ENCODE results near the gene PDGFB. TPM values are rescaled to one million over a fixed set of nuclear protein-coding genes. Genes with fewer than 3 reads are reported as not detected.

PDGFB gene
- total RNA-seq, 1 experiment from 2014 or later, result not detected

DNA sequence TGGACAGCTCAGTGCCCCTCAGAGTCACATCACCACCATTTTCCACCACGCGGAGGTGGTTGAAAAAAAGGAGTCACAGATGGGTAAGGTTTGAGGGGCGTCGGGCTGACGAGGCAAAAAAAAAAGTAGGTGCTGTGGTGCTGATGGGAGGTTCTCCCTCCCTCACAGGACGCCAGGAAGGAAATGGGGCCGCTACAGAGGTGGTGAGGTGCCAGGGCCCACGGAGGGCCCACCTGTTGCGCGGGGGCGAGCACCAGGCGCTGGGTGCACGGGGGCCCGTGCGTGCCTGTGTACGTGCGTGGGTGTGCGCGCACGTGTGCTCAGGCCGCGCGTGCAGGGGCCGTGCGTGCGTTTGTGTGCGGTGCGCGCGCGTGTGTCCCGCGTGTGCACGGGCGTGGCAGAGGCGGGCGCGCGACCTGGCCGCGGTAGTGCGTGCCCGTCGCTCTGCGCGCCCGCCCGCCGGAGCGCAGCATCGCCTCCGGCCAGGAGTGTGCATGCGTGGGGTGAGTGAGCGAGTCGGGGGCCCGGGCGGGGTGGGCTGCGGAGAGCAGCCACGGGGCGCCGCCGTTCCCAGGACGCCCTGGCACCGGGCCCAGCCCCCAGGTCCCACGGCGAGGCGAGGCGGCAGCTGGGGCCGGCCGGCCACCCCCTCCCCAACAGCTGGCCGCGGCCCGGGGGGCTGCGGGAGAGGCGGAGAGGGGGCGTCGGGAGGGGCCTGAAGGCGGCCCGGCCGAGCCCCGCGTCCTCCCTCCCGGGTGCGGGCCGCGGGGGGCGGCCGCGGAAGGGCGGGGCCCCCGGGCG is 2.8 kb downstream of the PDGFB start:
- no peak for DNase-seq (ENCODE audit: extremely low read depth, low read depth)

DNA sequence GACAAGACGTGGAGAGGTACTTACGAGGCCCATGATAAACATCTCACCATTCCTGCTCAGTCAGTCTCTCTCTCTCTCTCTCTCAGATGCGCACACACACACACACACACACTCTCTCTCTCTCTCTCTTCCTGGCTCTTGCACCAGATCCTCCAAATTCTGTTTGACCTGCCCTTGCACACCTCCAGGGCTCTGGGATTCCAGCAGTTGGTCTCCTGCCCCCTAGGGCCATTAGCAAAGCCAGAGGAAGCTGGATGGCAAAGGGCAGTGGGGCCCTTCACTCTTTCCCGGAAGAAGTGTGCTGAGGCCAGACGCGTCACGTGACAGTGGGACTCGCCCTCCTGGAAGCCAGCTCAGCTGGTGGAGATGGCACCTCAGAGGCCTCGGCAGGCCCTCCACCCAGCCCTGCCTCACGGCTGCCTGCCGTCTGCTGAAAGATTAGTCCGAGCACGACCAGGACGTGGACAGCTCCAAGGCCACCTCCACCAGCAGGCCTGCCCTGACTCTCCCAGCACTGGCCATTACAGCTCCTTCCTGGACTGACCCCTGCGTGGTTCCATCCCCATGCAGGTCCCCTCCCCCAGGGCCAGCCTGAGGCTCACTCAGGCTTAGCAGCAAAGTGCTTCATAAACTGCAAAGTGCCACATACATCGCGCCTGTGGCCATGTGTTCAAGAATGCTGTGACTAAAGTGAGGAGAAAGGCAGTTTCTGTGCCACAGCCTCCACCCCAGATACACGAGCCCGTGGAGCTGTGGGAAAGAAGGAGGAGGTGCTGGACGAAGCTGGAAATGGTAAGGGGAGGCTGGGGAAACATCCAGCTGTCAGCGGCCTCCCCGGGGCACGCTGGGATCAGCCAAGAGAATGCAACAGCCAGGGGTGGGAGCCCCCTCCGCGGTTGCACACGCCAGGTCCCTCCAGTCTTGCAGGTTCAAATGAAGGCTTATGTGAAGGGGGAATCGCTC is 3.7 kb downstream of the PDGFB start:
- DNase-seq (ENCODE audit: extremely low read depth, low read depth), result no peak

DNA sequence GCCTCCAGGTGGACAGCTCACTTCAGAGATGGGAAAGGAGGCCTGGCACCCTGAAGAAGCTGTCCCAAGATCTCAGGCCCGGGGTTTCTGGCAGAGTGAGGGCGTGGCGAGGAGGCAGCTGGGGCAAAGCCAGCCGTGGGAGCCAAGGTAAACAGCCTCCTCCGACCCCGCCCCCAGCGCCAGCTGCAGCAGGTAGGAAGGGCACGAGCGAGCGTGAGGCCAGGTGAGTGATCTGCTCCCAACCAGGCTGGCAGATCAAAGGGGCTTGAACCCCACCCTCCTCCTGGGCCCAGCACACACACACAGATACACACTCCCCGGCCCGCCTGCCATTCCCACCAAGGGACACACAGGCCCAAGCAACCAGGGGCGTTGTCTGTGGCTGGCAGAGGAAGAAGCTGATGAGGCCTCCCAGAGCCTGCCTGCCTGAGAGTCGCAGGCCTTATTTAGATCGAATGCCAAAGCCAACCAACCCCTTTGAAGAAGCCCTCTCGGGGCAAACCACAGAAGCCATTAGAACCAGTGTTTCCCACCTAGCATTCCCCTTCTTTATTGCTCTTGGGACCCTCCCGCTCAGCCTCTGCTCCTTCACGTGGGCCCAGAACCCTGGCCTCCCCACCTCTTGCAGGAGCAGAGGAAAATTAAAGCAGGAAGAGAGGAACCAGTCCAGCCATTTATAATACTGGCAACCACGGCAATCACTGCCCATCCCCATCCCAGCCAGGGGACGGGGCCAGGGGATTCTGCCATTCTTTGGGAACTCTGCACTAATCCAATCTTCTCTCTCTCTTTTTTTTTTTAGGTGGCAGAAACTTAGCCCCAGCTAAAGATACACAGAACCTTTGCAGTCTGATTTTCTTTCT is 5.0 kb downstream of the PDGFB start:
- no peak for DNase-seq (ENCODE audit: extremely low read depth, low read depth)

DNA sequence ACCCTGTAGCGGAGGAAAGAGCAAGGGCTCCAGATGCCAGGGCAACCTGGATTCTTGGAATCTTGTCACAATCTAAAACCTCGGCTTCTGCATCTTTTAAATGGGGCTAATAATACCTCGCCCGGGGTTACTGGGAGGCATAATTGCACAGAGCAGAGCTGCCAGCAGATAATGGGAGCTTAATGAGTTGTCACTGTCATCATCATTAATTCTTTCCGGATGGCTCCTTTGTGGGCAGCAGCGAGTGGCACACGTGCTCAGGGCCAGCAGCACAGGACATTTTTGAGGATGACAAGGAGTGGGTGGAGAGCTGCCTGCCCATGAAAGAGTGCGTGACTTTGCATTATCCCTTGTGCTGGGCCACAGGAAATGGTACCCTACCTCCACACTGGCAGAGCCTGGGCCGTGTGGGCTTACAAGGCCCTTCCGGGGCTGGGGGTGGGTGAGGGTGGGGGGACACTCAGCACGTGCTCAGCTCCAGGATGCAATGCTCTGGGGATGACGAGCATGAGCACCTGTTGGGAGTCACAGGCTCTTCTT is 5.7 kb downstream of the PDGFB start:
- no peak for DNase-seq (ENCODE audit: extremely low read depth, low read depth)

DNA sequence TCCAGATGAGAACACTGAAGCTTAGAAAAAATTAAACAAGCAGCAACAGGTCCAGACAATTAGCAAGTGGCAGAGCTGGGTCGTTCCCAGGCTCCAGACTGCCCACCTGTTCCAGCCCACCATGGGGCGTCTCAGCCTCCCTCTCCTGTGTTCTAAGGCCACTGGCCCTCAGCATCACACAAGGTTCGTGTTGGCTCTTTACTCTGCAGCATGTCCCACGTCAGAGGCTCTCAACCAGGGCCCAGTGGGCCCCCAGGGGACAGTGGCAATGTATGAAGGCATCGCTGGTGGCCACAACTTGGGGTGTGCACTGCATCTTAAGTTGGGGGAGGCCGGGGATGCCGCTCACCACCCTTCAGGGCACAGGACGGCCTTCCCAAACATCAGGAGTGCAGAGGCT is 6.2 kb downstream of the PDGFB start:
- no peak for DNase-seq (ENCODE audit: extremely low read depth, low read depth)

DNA sequence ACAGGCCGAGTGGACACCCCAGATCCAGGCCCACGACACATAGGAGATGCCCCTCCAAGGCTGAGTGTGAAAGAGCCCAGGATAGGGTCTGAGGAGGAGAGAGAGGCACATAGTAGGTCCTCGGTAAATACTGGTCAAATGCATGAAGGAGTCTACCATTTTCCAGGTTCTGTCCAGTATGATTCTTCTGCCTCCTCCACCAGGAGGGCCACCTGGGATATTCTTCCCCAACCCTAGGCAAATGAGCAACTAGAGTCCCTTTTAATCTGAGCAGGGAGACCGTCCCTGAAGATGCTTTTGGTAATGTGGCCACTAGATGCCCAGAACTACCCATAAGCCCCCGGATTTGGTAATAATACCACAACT is 6.7 kb downstream of the PDGFB start:
- no peak for DNase-seq (ENCODE audit: extremely low read depth, low read depth)

DNA sequence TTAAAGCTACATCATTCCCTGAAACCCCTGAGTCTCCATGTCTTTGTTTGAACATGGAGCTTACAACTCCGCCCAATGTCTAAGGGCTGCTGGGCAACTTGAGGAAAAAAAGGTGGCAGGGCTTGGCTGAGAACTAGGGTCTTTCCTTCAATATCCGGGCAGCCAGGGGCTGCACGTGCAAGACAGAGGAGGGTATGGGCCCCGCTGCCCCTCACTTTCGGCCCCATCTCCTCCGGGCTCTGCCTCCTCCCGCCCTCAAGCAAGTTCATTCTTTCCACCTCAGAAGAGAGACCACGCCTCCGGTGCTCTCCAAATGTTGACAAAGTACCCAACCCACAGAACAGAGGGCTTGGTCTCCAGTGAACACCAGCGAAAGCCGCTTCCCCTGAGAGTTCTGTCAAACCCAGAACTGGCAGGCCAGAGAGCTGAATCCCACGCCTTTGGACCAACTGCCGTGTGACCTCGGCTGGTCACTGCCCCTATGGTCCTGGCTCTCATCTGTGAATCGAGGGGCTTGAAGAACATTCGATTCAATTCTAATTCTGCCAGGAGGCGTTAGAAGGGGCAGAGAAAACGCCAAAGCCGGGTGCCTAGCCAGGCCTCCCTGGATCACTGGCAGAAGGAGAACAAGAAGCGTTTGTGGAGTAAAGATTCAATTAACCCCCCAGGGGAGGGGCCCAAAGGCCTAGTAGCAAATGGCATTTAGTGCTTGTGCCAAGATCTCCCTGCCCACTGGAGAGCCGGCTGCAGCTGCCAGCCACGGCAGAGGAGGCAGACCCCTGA is 7.3 kb downstream of the PDGFB start:
- no peak for DNase-seq (ENCODE audit: extremely low read depth, low read depth)

DNA sequence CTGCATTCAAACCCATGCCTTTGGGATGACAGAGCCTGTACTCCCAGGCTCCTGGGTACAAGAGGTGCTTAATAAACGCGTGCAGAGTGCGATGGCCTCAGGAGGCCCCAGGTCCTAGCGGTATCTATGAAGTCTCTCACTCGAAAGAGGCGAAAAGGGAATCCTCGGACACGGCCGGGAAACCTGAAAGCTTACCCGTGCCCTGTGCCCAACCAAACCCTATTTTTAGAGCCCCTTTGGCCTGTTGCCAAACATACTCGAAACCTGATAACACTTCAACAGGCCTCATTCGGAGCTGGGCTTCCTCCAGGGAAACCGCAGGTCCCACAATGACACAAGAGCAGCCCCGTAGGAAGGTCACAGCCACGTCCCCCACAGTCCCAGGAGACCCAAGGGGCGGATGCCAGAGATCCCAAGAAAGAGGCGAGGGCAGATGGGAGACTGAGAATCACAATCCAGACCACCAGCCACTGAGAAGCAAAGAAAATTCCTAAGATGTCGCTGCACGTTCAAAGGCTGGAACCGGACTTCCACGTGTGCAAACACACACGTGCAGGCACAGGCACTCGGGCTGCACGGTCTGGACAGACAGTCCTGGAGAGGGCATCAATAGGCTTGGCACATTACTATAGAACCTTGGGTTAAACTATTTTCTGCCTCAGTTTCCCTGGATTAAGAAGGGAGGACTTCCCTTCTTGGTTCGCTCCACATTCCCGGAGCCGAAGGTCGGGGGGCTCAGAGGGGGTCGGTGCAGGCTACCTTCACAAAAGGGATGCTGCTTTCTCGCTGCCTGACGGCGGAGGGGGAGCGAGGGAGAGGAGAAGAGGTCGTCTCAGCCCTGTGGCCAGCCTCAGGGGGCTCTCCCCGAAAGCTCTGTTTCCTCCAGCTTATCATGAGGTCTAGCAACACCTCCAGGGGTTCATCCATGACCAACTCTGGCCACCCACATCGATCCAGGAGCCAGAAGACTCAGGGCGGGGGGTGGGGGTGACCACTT is 8.2 kb downstream of the PDGFB start:
- no peak for DNase-seq (ENCODE audit: extremely low read depth, low read depth)

DNA sequence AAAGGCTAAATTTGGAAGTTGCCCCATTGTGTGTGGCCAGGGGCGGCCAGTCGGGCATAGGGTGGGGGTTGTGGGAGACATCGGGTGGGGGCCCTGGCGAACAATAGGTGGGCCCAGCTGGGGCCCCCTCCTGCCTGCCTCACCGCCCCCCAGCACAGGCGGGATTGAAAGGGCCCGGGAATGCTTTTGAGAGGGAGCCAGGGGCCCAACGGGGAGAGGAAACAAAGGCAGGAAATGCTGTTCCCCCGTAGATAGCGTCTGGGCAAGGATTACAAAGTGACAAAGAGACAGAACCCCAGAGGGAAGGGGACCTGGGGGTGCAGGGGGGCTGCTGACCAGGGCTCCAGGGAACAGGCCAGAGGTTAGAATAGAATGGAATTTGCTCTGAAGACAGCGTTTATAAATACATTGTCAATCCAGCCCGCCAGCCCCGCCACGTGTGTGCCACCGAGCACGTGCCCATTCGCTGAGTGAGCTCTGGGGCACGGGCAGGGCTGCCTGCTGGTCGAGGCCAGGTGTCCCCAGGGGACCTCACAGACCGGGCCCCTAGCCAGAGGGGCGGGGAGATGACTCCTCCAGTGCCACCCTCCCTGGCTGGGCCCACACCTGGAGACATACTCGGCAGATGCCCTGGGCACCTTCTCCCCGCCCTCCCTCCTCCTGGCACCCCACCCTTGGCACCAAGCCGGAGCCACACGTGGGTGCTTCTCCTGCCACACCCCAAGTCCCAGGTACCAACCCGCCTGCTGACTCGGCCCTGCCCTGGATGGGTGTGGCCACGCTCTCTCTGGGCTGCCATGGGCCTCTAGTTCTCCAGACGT is 9.7 kb downstream of the PDGFB start:
- DNase-seq (ENCODE audit: extremely low read depth, low read depth), result no peak

DNA sequence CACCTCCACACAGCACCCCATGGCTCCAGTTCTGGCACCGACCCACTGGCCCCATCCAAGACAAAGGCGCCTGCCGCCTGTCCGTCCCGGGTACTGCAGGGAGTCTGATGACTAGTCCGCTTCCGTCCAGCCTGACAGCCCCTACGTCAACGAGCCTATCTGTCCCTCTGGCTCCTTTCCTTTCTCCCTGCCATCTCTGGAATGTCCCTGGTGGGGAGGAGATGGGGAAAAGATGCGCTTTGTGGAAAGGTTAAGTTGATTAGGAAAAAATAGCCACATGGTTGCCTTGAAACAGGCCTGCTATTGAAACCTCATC is 10.4 kb downstream of the PDGFB start:
- DNase-seq (ENCODE audit: extremely low read depth, low read depth), result no peak

DNA sequence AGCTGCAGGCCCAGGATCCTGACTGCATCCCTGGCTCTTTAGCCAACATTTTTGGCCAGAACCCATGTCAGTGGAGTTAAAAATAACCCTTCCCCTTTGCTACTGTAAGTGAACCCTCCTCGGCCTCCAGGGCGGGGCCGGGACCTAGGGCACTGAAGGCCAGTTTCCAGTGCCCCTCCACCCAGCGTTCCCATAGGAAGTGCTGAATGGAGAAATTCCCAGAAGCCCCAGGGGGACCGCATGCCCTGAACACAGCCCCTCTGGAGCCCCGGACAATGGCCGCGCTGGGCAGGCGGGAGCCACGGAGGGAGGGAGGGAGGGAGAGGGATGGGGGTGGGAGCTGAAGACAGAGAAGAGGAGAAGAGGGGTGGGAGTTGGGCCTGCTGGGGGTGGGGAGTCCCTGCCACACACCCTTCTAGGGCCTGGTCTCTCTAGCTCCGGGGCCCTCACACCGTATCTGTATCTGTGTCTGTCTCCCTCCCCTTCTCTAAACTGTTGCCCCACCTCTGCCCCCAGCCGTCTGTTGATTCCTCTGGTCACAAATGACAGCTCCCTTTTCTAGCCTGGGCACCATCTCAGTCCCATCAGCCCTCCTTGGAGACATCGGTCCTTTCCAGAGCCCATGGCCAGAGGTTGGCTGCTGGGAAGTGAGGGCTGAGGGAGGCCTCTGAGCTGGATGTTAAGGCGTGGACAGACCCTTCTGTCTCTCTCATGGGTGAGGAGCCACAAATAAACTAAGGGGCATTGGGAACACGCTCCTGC is 10.9 kb downstream of the PDGFB start:
- no peak for DNase-seq (ENCODE audit: extremely low read depth, low read depth)

DNA sequence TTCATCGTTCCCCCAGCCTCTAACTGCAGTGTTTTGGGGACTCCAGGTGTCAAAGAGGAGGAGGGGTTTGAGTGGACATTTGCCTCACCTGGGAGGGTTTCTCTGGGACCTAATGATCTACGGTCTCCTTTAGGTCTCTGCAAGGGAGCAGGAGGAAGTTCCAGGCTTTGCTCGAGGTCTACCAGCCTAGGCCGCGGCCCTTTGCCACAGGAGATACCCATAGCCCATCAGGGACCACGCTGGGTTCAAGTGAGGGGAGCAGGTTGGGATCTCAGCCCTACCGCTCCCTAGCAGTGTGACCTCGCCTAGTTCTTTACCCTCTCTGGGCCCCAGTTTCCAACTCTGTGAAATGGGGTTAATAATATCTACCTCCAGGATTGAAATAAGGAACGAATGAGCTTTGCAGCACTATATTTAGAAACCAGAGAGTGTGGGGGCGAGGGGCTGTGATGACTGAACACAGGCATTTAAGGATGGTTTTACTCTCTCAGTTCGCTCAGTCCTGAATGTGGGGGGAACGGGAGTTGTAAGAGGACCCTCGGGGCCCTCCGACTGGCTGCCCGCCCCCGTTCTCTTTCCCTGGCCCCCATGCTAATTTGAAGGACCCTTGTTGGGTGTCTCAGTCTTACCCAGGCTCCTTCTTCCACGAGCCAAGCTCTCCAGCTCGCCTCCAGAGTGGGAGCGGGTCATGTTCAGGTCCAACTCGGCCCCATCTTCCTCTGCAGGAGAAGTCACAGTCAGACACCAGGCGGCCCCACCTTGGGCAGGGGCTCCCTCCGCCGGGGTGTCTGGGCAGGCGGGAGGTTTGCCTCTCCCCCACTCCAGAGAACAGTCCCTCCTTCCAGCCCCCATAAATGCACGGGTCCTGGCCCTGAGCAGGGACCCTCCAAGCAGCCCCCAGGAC is 11.7 kb downstream of the PDGFB start:
- DNase-seq (ENCODE audit: extremely low read depth, low read depth), result no peak

DNA sequence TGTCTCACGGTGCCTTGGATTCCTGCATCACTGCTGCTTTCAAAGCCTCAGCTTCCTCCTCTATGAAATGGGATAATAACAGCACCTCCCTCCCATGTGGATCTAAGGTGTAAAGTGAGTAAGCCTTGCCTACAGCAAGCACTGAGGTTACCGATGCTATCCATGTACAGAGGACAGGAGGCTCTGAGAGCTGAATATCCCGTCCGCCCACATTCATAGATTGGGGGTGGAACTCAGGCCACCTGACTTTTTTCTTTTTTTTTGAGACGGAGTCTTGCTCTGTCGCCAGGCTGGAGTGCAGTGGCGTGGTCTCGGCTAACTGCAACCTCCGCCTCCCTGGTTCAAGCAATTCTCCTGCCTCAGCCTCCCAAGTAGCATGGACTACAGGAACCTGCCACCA is 12.5 kb downstream of the PDGFB start:
- DNase-seq (ENCODE audit: extremely low read depth, low read depth), result no peak

DNA sequence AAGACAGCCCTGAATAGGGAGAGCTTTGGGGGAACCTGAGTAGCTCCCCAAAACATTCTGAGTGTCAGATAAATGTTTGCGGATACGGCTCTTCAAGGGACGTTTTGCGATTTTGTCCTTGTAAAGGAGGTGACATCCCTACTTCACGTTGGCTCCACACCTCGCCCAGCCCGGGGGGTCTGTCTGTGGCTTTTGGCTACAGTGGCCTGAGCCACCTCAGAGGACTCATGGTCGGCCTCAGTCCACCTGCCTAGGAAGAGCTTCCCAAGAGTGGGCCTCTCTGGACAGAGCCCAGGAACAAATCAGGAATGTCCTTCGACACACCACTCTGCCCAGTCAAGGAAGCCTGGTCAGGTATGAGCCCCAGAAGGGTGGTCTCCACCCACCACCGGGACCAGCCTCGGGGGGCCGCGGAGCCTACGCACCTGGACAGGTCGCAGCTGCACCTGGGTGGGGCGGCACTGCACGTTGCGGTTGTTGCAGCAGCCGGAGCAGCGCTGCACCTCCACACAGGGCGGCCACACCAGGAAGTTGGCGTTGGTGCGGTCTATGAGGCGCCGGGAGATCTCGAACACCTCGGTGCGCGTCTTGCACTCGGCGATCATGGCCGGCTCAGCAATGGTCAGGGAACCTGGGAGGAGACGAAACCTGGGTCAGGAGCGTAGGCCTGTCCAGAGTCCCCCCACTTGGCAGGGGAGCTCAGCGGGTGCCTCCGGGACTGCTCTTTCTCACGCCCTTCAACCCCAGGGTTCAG is 13.4 kb downstream of the PDGFB start:
- DNase-seq (ENCODE audit: extremely low read depth, low read depth), result no peak
